Body of pancreas (tissue), 4 donors: ENCODE data around the gene MRPL27.

Source experiments
- CTCF ChIP-seq, 7 experiments: fragments of 450-650 bp in 4 of 7; fragments of 200-600 bp in 3 of 7; sonication (generic) in 3 of 7; IDR thresholded peaks; one replicate each; pipeline ENCODE4 v1.5.1; 2016 to 2019; ENCODE audit warnings: antibody characterized with exemption in 7 of 7
- POLR2A ChIP-seq, 3 donors: fragments of 450-650 bp; IDR thresholded peaks; one replicate each; pipeline ENCODE4 v1.6.1; 2016; ENCODE audit warnings: antibody characterized with exemption in 3 of 3, mild to moderate bottlenecking in 2 of 3

GRCh38 chr17:50355701-50356341 is 17.2 kb downstream of the MRPL27 start:
- TF ChIP-seq CTCF (IDR thresholded peaks at IDR 0.05) (no peak), POLR2A (IDR thresholded peaks at IDR 0.05) (no peak)
